GM10266 (cell line): ENCODE measurements around the gene PDCD4.

Experiments used
- DNase-seq: peaks from one replicate; pipeline ENCODE4 v3.0.0; 2012; ENCODE audit errors: extremely low spot score
- CTCF ChIP-seq: IDR thresholded peaks from 2 replicates; pipeline ENCODE4 v1.5.1; 2012; ENCODE audit warnings: mild to moderate bottlenecking, low read depth; ENCODE audit not compliant: control insufficient read depth, insufficient read depth; ENCODE audit errors: missing control alignments

The PDCD4 gene

GRCh38 chr10:110876000-110876399 is 4.3 kb downstream of the PDCD4 start:
- DNase-seq, result no peak
- no peak for TF ChIP-seq CTCF

GRCh38 chr10:110876788-110877187 is 5.1 kb downstream of the PDCD4 start:
- TF ChIP-seq CTCF, result no peak
- no peak for DNase-seq

GRCh38 chr10:110880012-110880411 is 8.3 kb downstream of the PDCD4 start:
- no peak for TF ChIP-seq CTCF
- no peak for DNase-seq

GRCh38 chr10:110881247-110881646 is 9.5 kb downstream of the PDCD4 start:
- no peak for DNase-seq
- TF ChIP-seq CTCF, result no peak

GRCh38 chr10:110881905-110882304 is 10.2 kb downstream of the PDCD4 start:
- DNase-seq, result no peak

GRCh38 chr10:110883924-110884323 is 12.2 kb downstream of the PDCD4 start:
- DNase-seq, result no peak
- no peak for TF ChIP-seq CTCF

More at GRCh38 chr10:110881905-110882304, 10.2 kb downstream of the PDCD4 start:
- no peak for TF ChIP-seq CTCF

- no peak for TF ChIP-seq CTCF
- DNase-seq, result no peak
Measured at GRCh38 chr10:110885932-110886674, 14.4 kb downstream of the PDCD4 start.
